GM12878 (cell line): ENCODE measurements around the gene PRDM15. TPM values are rescaled to one million over a fixed set of nuclear protein-coding genes. Genes with fewer than 3 reads are reported as not detected.

ENCODE experiments used
- ATAC-seq: fragments of 200-7000 bp; cut with Tn5 transposase; 3 replicates; pipeline ENCODE4 v1.9.1; 2020; ENCODE audit warnings: mild to moderate bottlenecking, moderate library complexity
- BruUV-seq: library from RNA; stranded (reverse); fragments of 400-500 nt; replicated peaks from 2 replicates; lab custom pipeline; 2021; lab: Mats Ljungman, UMichigan
- CTCF ChIA-PET: fragments of 300-600 bp; sonication (Branson Sonifier 250); formaldehyde crosslinking; extraction: SDS; loops from one replicate; lab custom pipeline; 2021; ENCODE audit warnings: inconsistent platforms; lab: Yijun Ruan, JAX
- POLR2A ChIA-PET: fragments of 350-600 bp; formaldehyde crosslinking; extraction: SDS; loops from one replicate; lab custom pipeline; 2021; ENCODE audit warnings: inconsistent platforms; lab: Charles Lee
- RAD21 ChIA-PET: fragments of 300-600 bp; sonication (Branson Sonifier 250); formaldehyde crosslinking; loops from one replicate; lab custom pipeline; 2023; ENCODE audit warnings: antibody characterized with exemption; ENCODE audit not compliant: unreplicated experiment; lab: Charles Lee
- SMC1A ChIA-PET: fragments of 300-600 bp; sonication (Branson Sonifier 250); formaldehyde crosslinking; loops from one replicate; lab custom pipeline; 2023; ENCODE audit not compliant: unreplicated experiment, uncharacterized antibody; lab: Charles Lee
- DNase-seq: peaks from one replicate; pipeline ENCODE4 v3.0.0-alpha.2; 2011; ENCODE audit warnings: low read depth, low spot score
- FAIRE-seq: peaks from 3 replicates; lab custom pipeline; 2011; peaks lifted over from hg19 to GRCh38; lab: Jason Lieb, UNC
- H2AFZ ChIP-seq: 2 replicates; pipeline ENCODE4 v1.6.0; 2011; ENCODE audit warnings: low read depth, low read length, control low read depth; ENCODE audit not compliant: control insufficient read depth
- H3K27ac ChIP-seq: 2 replicates; pipeline ENCODE4 v1.5.1; 2011; ENCODE audit warnings: control low read depth; ENCODE audit not compliant: control insufficient read depth, insufficient read depth
- H3K27me3 ChIP-seq, 2 experiments: replicated peaks in 1 of 2; 2 replicates each; pipeline versions ENCODE4 v1.6.0 to v1.6.1; 2011; ENCODE audit warnings: low read length in 1 of 2; ENCODE audit not compliant: control insufficient read depth in 2 of 2, insufficient read depth in 2 of 2
- H3K36me3 ChIP-seq, 2 experiments: 2 replicates each; pipeline ENCODE4 v1.5.1; 2011; ENCODE audit warnings: low read length in 1 of 2; ENCODE audit not compliant: control insufficient read depth in 2 of 2, insufficient read depth in 2 of 2
- H3K4me1 ChIP-seq: 2 replicates; pipeline ENCODE4 v1.6.1; 2011; ENCODE audit warnings: mild to moderate bottlenecking, low read length, moderate library complexity, mixed read lengths; ENCODE audit not compliant: control insufficient read depth, insufficient read depth
- H3K4me2 ChIP-seq: 2 replicates; pipeline ENCODE4 v1.6.0; 2011; ENCODE audit warnings: control low read depth; ENCODE audit not compliant: control insufficient read depth, insufficient read depth
- H3K4me3 ChIP-seq: fragments of 200-600 bp; sonication (generic); 2 replicates; pipeline ENCODE4 v1.5.1; 2016
- H3K79me2 ChIP-seq: 2 replicates; pipeline ENCODE4 v1.6.0; 2011; ENCODE audit warnings: low read length; ENCODE audit not compliant: control insufficient read depth, insufficient read depth
- H3K9ac ChIP-seq: 2 replicates; pipeline ENCODE4 v1.8.0; 2011; ENCODE audit warnings: low read length, control low read depth, mixed read lengths; ENCODE audit not compliant: control insufficient read depth, insufficient read depth
- H3K9me3 ChIP-seq: replicated peaks from 3 replicates; pipeline ENCODE4 v1.5.1; 2011; ENCODE audit warnings: mild to moderate bottlenecking, low read length; ENCODE audit not compliant: control insufficient read depth, insufficient read depth
- H4K20me1 ChIP-seq: 2 replicates; pipeline ENCODE4 v1.6.0; 2011; ENCODE audit not compliant: control insufficient read depth, insufficient read depth
- EGR1 ChIP-seq, 2 experiments: IDR thresholded peaks; 1 replicate in 1 of 2; 2 replicates in 1 of 2; pipeline ENCODE4 v1.6.1; 2011 to 2012; ENCODE audit warnings: low read depth in 2 of 2, low read length in 2 of 2, borderline replicate concordance in 1 of 2, mild to moderate bottlenecking in 1 of 2, moderate library complexity in 1 of 2
- NFYA ChIP-seq: IDR thresholded peaks from 2 replicates; pipeline ENCODE4 v1.6.1; 2011; ENCODE audit warnings: low read depth, mild to moderate bottlenecking, low read length, improper control_type of control experiment, borderline replicate concordance
- SIX5 ChIP-seq: IDR thresholded peaks from 2 replicates; pipeline ENCODE4 v1.6.1; 2011; ENCODE audit warnings: mild to moderate bottlenecking, low read depth, low read length, moderate library complexity; ENCODE audit not compliant: severe bottlenecking
- SMAD1 ChIP-seq: fragments of 450-650 bp; IDR thresholded peaks from 2 replicates; pipeline ENCODE4 v1.6.1; 2018; ENCODE audit warnings: mild to moderate bottlenecking, low read depth; ENCODE audit not compliant: partially characterized antibody
- WGBS: methylation state at CpG from one replicate; pipeline ENCODE4 v1.1.6; 2016; ENCODE audit warnings: low lambda C conversion rate; ENCODE audit not compliant: insufficient replicate concordance, insufficient coverage; ENCODE audit errors: missing lambda C conversion rate; 5-methylcytosine and 5-hydroxymethylcytosine counted together
- in situ Hi-C: fragments of 300-500 bp; cut with MboI; formaldehyde crosslinking; loops from 9 replicates; pipeline ENCODE4 v1.14.3; 2018; ENCODE audit warnings: mixed read lengths
- intact Hi-C: fragments of 100-400 bp; cut with micrococcal nuclease; formaldehyde crosslinking; loops from one replicate; pipeline ENCODE4 v1.14.2; 2022; ENCODE audit not compliant: unreplicated experiment
- polyA plus RNA-seq, 11 experiments: library from polyadenylated mRNA; depleted of rRNA in 4 of 11; unstranded in 6 of 11; stranded (reverse) in 5 of 11; fragments of >200 nt; fragmentation: Nextera tagmentation in 4 of 11; fragmentation: Illumina TruSeq in 1 of 11; extraction: Ambion mirVana in 4 of 11; extraction: Trizol in 1 of 11; gene quantifications; 1 replicate in 1 of 11; 2 replicates in 10 of 11; pipeline versions ENCODE4 v1.2.1 to v1.2.3, GENCODE V29; 2011 to 2016; ENCODE audit warnings: inconsistent platforms in 2 of 11, missing spikeins in 2 of 11, low read depth in 1 of 11
- total RNA-seq, 4 experiments: library from RNA; depleted of rRNA in 3 of 4; stranded (reverse); fragments of >200 nt in 3 of 4; fragmentation: Illumina TruSeq in 1 of 4; extraction: Trizol in 1 of 4; gene quantifications; 2 replicates each; pipeline versions ENCODE4 v1.2.1 to v1.2.3, GENCODE V29; 2013 to 2021
- TF ChIP-seq, protein P1 (sequence below): fragments of 450-650 bp; IDR thresholded peaks from 2 replicates; pipeline ENCODE4 v1.6.1; 2017; ENCODE audit warnings: mild to moderate bottlenecking, moderate library complexity
- TF ChIP-seq, protein P2 (sequence below): fragments of 450-650 bp; formaldehyde crosslinking; IDR thresholded peaks from 2 replicates; pipeline ENCODE4 v1.5.0; 2022; ENCODE audit warnings: mild to moderate bottlenecking, missing genetic modification characterization
- TF ChIP-seq, protein P3 (sequence below): fragments of 450-650 bp; IDR thresholded peaks from 2 replicates; pipeline ENCODE4 v1.6.1; 2016; ENCODE audit warnings: mild to moderate bottlenecking, moderate library complexity, borderline replicate concordance
- TF ChIP-seq, protein P4 (sequence below): fragments of 450-650 bp; IDR thresholded peaks from 2 replicates; pipeline ENCODE4 v1.6.1; 2014; ENCODE audit warnings: mild to moderate bottlenecking

Gene PRDM15
- total and polyA plus RNA-seq, 10 of the 15 experiments (the other 5 are each of a cell fraction or from before 2014, with no cell fraction given), result 2.2 to 16.0 (median 8.6) TPM

DNA sequence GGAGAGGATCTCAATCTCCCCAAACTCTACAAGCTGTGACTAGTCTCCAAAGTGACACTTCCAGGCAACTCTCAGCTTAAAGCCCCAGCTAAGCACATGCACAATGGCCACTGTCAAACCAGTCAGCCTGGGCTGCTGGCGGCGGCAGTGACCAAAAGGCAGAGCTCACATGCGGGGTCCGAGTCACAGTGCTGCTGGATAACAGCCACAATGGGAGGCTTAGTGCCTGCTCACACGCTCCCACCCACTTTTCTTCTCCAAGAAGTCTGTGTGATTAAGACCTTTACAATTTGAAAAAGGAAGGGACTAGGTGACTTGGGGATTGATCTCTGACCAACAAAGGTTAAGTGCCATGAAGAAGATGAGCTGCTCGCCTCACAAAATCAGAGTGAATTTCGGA, 129.1 kb downstream of the PRDM15 start (continued):
- TF ChIP-seq, protein P1, sequence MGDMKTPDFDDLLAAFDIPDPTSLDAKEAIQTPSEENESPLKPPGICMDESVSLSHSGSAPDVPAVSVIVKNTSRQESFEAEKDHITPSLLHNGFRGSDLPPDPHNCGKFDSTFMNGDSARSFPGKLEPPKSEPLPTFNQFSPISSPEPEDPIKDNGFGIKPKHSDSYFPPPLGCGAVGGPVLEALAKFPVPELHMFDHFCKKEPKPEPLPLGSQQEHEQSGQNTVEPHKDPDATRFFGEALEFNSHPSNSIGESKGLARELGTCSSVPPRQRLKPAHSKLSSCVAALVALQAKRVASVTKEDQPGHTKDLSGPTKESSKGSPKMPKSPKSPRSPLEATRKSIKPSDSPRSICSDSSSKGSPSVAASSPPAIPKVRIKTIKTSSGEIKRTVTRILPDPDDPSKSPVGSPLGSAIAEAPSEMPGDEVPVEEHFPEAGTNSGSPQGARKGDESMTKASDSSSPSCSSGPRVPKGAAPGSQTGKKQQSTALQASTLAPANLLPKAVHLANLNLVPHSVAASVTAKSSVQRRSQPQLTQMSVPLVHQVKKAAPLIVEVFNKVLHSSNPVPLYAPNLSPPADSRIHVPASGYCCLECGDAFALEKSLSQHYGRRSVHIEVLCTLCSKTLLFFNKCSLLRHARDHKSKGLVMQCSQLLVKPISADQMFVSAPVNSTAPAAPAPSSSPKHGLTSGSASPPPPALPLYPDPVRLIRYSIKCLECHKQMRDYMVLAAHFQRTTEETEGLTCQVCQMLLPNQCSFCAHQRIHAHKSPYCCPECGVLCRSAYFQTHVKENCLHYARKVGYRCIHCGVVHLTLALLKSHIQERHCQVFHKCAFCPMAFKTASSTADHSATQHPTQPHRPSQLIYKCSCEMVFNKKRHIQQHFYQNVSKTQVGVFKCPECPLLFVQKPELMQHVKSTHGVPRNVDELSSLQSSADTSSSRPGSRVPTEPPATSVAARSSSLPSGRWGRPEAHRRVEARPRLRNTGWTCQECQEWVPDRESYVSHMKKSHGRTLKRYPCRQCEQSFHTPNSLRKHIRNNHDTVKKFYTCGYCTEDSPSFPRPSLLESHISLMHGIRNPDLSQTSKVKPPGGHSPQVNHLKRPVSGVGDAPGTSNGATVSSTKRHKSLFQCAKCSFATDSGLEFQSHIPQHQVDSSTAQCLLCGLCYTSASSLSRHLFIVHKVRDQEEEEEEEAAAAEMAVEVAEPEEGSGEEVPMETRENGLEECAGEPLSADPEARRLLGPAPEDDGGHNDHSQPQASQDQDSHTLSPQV, result no peak
- TF ChIP-seq SMAD1 (no peak), SIX5 (no peak)

DNA sequence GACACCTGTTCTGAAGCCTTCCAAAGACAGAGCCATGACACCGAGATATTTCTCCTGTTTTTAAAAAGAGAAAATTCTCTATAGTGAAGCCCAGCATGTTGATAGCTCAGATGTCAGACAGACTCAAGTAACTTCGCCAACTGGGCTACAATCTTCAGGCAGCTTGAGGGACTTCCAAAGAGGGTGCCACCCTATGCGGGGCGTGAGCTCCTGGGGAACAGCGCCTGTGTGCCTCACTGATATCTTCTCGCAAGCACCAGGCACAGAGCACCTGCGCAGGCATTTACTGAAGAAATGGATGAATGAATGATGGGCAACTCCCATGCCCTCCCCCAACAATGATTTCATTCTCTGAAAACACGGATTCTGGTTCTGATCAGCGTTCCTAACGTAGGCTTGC, 129.9 kb downstream of the PRDM15 start:
- POLR2A ChIA-PET, result no interaction called here
- Histone ChIP-seq H3K4me1 (no peaks in the 10 kb centered on the region), H3K4me2 (no peak overlapping the region), H3K9ac (no peak overlapping the region), H3K79me2 (no peaks in the 10 kb centered on the region), H3K4me3 (no peak overlapping the region), H3K27me3 (no peaks in the 10 kb centered on the region; a peak in 1 of 4 replicates), H4K20me1 (no peaks in the 10 kb centered on the region), H3K27ac (no peak overlapping the region), H3K9me3 (no peaks in the 10 kb centered on the region), H2AFZ (no peak overlapping the region), H3K36me3 (no peaks in the 10 kb centered on the region)
- ATAC-seq (no peak), FAIRE-seq (no peak), DNase-seq (no peak)
- CTCF ChIA-PET, result no interaction called here
- BruUV-seq, result no TSS peak
- RAD21 ChIA-PET, result interaction anchor here (1.2 kb wide), 1 partner anchor 19 kb away, joined by 3 read pairs; no protein-coding TSS in a partner anchor
- intact Hi-C loops (no loop called here), in situ Hi-C loops (no loop called here)
- WGBS, result 36% methylated on average over 10 of the region's 10 CpGs
- SMC1A ChIA-PET, result interaction anchor here (2.0 kb wide), 1 partner anchor 137 kb away, joined by 4 read pairs; no protein-coding TSS in a partner anchor
- TF ChIP-seq, protein P2, sequence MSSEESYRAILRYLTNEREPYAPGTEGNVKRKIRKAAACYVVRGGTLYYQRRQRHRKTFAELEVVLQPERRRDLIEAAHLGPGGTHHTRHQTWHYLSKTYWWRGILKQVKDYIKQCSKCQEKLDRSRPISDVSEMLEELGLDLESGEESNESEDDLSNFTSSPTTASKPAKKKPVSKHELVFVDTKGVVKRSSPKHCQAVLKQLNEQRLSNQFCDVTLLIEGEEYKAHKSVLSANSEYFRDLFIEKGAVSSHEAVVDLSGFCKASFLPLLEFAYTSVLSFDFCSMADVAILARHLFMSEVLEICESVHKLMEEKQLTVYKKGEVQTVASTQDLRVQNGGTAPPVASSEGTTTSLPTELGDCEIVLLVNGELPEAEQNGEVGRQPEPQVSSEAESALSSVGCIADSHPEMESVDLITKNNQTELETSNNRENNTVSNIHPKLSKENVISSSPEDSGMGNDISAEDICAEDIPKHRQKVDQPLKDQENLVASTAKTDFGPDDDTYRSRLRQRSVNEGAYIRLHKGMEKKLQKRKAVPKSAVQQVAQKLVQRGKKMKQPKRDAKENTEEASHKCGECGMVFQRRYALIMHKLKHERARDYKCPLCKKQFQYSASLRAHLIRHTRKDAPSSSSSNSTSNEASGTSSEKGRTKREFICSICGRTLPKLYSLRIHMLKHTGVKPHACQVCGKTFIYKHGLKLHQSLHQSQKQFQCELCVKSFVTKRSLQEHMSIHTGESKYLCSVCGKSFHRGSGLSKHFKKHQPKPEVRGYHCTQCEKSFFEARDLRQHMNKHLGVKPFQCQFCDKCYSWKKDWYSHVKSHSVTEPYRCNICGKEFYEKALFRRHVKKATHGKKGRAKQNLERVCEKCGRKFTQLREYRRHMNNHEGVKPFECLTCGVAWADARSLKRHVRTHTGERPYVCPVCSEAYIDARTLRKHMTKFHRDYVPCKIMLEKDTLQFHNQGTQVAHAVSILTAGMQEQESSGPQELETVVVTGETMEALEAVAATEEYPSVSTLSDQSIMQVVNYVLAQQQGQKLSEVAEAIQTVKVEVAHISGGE, result no peak
- no peak for TF ChIP-seq EGR1 (IDR thresholded peaks at IDR 0.05; ENCODE audit: borderline replicate concordance in 1 of 2, low read depth in 2 of 2, low read length in 2 of 2)
- TF ChIP-seq, protein P3, sequence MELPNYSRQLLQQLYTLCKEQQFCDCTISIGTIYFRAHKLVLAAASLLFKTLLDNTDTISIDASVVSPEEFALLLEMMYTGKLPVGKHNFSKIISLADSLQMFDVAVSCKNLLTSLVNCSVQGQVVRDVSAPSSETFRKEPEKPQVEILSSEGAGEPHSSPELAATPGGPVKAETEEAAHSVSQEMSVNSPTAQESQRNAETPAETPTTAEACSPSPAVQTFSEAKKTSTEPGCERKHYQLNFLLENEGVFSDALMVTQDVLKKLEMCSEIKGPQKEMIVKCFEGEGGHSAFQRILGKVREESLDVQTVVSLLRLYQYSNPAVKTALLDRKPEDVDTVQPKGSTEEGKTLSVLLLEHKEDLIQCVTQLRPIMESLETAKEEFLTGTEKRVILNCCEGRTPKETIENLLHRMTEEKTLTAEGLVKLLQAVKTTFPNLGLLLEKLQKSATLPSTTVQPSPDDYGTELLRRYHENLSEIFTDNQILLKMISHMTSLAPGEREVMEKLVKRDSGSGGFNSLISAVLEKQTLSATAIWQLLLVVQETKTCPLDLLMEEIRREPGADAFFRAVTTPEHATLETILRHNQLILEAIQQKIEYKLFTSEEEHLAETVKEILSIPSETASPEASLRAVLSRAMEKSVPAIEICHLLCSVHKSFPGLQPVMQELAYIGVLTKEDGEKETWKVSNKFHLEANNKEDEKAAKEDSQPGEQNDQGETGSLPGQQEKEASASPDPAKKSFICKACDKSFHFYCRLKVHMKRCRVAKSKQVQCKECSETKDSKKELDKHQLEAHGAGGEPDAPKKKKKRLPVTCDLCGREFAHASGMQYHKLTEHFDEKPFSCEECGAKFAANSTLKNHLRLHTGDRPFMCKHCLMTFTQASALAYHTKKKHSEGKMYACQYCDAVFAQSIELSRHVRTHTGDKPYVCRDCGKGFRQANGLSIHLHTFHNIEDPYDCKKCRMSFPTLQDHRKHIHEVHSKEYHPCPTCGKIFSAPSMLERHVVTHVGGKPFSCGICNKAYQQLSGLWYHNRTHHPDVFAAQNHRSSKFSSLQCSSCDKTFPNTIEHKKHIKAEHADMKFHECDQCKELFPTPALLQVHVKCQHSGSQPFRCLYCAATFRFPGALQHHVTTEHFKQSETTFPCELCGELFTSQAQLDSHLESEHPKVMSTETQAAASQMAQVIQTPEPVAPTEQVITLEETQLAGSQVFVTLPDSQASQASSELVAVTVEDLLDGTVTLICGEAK, result no peak
- TF ChIP-seq, protein P4, sequence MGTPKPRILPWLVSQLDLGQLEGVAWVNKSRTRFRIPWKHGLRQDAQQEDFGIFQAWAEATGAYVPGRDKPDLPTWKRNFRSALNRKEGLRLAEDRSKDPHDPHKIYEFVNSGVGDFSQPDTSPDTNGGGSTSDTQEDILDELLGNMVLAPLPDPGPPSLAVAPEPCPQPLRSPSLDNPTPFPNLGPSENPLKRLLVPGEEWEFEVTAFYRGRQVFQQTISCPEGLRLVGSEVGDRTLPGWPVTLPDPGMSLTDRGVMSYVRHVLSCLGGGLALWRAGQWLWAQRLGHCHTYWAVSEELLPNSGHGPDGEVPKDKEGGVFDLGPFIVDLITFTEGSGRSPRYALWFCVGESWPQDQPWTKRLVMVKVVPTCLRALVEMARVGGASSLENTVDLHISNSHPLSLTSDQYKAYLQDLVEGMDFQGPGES, result no peak
- no peak for TF ChIP-seq NFYA
